WTC11 (cell line): Measurements from ENCODE around the gene CNFN. TPM values are rescaled to one million over a fixed set of nuclear protein-coding genes. Genes with fewer than 3 reads are reported as not detected.
A peak's percentile ranks its signal among the peaks of the same experiment; 100 is the strongest.

ENCODE experiments used
- AFF4 ChIP-seq: sonication (generic); formaldehyde crosslinking; IDR thresholded peaks from 2 replicates; pipeline ENCODE4 v1.8.1; 2023; ENCODE audit warnings: mild to moderate bottlenecking, missing genetic modification reagents, borderline replicate concordance
- ATF2 ChIP-seq: sonication (generic); formaldehyde crosslinking; IDR thresholded peaks from 2 replicates; pipeline ENCODE4 v1.8.1; 2022; ENCODE audit warnings: low read depth, missing genetic modification reagents, borderline replicate concordance
- ESRRA ChIP-seq: sonication (generic); formaldehyde crosslinking; IDR thresholded peaks from 2 replicates; pipeline ENCODE4 v1.8.1; 2022; ENCODE audit warnings: mild to moderate bottlenecking, missing genetic modification reagents, borderline replicate concordance
- ETV6 ChIP-seq: sonication (generic); formaldehyde crosslinking; IDR thresholded peaks from 2 replicates; pipeline ENCODE4 v1.8.1; 2022; ENCODE audit warnings: mild to moderate bottlenecking, missing genetic modification reagents
- FOXP1 ChIP-seq: sonication (generic); formaldehyde crosslinking; IDR thresholded peaks from 2 replicates; pipeline ENCODE4 v1.8.0; 2022; ENCODE audit warnings: missing genetic modification reagents, mild to moderate bottlenecking, moderate library complexity, borderline replicate concordance
- JAZF1 ChIP-seq: fragments of 250-450 bp; sonication (Bioruptor Pico); IDR thresholded peaks from 2 replicates; pipeline ENCODE4 v1.9.0; 2021; ENCODE audit warnings: moderate library complexity, mild to moderate bottlenecking, inconsistent platforms
- MXD4 ChIP-seq: fragments of 250-450 bp; sonication (Bioruptor Pico); IDR thresholded peaks from 2 replicates; pipeline ENCODE4 v1.8.0; 2021; ENCODE audit warnings: mild to moderate bottlenecking, moderate library complexity, borderline replicate concordance
- NFE2L1 ChIP-seq: sonication (generic); formaldehyde crosslinking; IDR thresholded peaks from 2 replicates; pipeline ENCODE4 v1.8.1; 2023; ENCODE audit warnings: missing genetic modification reagents
- NR1H2 ChIP-seq: sonication (generic); formaldehyde crosslinking; IDR thresholded peaks from 2 replicates; pipeline ENCODE4 v1.9.0; 2021; ENCODE audit warnings: mild to moderate bottlenecking, moderate library complexity, missing genetic modification reagents
- NR3C1 ChIP-seq: sonication (generic); formaldehyde crosslinking; conservative IDR thresholded peaks from 2 replicates; pipeline ENCODE4 v1.8.1; 2023; ENCODE audit warnings: low read depth, mild to moderate bottlenecking, missing genetic modification reagents
- PREB ChIP-seq: sonication (generic); formaldehyde crosslinking; IDR thresholded peaks from 2 replicates; pipeline ENCODE4 v1.8.1; 2022; ENCODE audit warnings: mild to moderate bottlenecking, missing genetic modification reagents, moderate library complexity, borderline replicate concordance
- RELA ChIP-seq: sonication (generic); formaldehyde crosslinking; IDR thresholded peaks from 2 replicates; pipeline ENCODE4 v1.8.1; 2022; ENCODE audit warnings: missing genetic modification reagents, mild to moderate bottlenecking, borderline replicate concordance
- SMAD4 ChIP-seq: sonication (generic); formaldehyde crosslinking; IDR thresholded peaks from 2 replicates; pipeline ENCODE4 v1.8.0; 2022; ENCODE audit warnings: mild to moderate bottlenecking, missing genetic modification reagents
- SOX15 ChIP-seq: fragments of 250-450 bp; sonication (Bioruptor Pico); IDR thresholded peaks from 2 replicates; pipeline ENCODE4 v1.9.0; 2021; ENCODE audit warnings: mild to moderate bottlenecking
- SP1 ChIP-seq: sonication (generic); formaldehyde crosslinking; conservative IDR thresholded peaks from 2 replicates; pipeline ENCODE4 v1.8.1; 2022; ENCODE audit warnings: missing genetic modification reagents
- TP53 ChIP-seq: sonication (generic); formaldehyde crosslinking; IDR thresholded peaks from 2 replicates; pipeline ENCODE4 v1.8.1; 2023; ENCODE audit warnings: mild to moderate bottlenecking, missing genetic modification reagents
- ZNF138 ChIP-seq: sonication (generic); formaldehyde crosslinking; conservative IDR thresholded peaks from 2 replicates; pipeline ENCODE4 v1.8.1; 2022; ENCODE audit warnings: mild to moderate bottlenecking, moderate library complexity, missing genetic modification reagents
- ZNF232 ChIP-seq: sonication (generic); formaldehyde crosslinking; IDR thresholded peaks from 2 replicates; pipeline ENCODE4 v1.8.0; 2022; ENCODE audit warnings: mild to moderate bottlenecking, missing genetic modification reagents
- ZNF281 ChIP-seq: sonication (generic); formaldehyde crosslinking; IDR thresholded peaks from 2 replicates; pipeline ENCODE4 v1.8.0; 2023; ENCODE audit warnings: mild to moderate bottlenecking, missing genetic modification reagents
- ZNF396 ChIP-seq: fragments of 250-450 bp; sonication (Bioruptor Pico); IDR thresholded peaks from 2 replicates; pipeline ENCODE4 v1.8.0; 2021; ENCODE audit warnings: mild to moderate bottlenecking, moderate library complexity, borderline replicate concordance
- ZNF416 ChIP-seq: fragments of 250-450 bp; sonication (Bioruptor Pico); IDR thresholded peaks from 2 replicates; pipeline ENCODE4 v1.9.0; 2021; ENCODE audit warnings: mild to moderate bottlenecking, inconsistent platforms
- ZNF671 ChIP-seq: fragments of 250-450 bp; sonication (Bioruptor Pico); IDR thresholded peaks from 2 replicates; pipeline ENCODE4 v1.8.0; 2021; ENCODE audit warnings: mild to moderate bottlenecking
- total RNA-seq: library from RNA; stranded (reverse); gene quantifications from 3 replicates; pipeline ENCODE4 v1.2.3, GENCODE V29; 2021
- TF ChIP-seq, protein P1 (sequence below): sonication (generic); formaldehyde crosslinking; IDR thresholded peaks from 2 replicates; pipeline ENCODE4 v1.8.1; 2023; ENCODE audit warnings: mild to moderate bottlenecking, missing genetic modification reagents
- TF ChIP-seq, protein P2 (sequence below): sonication (generic); formaldehyde crosslinking; IDR thresholded peaks from 2 replicates; pipeline ENCODE4 v1.8.1; 2023; ENCODE audit warnings: mild to moderate bottlenecking, moderate library complexity, missing genetic modification reagents
- TF ChIP-seq, protein P3 (sequence below): sonication (generic); formaldehyde crosslinking; IDR thresholded peaks from 2 replicates; pipeline ENCODE4 v1.8.1; 2023; ENCODE audit warnings: mild to moderate bottlenecking, missing genetic modification reagents, moderate library complexity
- TF ChIP-seq, protein P4 (sequence below): fragments of 250-450 bp; sonication (Bioruptor Pico); IDR thresholded peaks from 2 replicates; pipeline ENCODE4 v1.9.0; 2021; ENCODE audit warnings: mild to moderate bottlenecking

Gene CNFN
- total RNA-seq, 1 experiment from 2014 or later: 9.6 TPM

- TF ChIP-seq, protein P1, sequence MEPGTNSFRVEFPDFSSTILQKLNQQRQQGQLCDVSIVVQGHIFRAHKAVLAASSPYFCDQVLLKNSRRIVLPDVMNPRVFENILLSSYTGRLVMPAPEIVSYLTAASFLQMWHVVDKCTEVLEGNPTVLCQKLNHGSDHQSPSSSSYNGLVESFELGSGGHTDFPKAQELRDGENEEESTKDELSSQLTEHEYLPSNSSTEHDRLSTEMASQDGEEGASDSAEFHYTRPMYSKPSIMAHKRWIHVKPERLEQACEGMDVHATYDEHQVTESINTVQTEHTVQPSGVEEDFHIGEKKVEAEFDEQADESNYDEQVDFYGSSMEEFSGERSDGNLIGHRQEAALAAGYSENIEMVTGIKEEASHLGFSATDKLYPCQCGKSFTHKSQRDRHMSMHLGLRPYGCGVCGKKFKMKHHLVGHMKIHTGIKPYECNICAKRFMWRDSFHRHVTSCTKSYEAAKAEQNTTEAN (CRISPR knock-in tag): no peak
- TF ChIP-seq SP1 (CRISPR knock-in tag) (peak; percentile 75; the same call in 1 of the 2 replicates), NFE2L1 (CRISPR knock-in tag) (no peak), ETV6 (0 out of 2 replicates have a peak, but pooled peaks have one; percentile 21), ZNF396 (CRISPR knock-in tag) (no peak), ZNF281 (CRISPR knock-in tag) (no peak), ESRRA (CRISPR knock-in tag) (no peak), ZNF138 (no peak), NR1H2 (CRISPR knock-in tag) (no peak), SMAD4 (CRISPR knock-in tag) (no peak), TP53 (CRISPR knock-in tag) (peak; percentile 76; the same call in 1 of the 2 replicates), ZNF416 (no peak), ZNF671 (CRISPR knock-in tag) (no peak), ATF2 (CRISPR knock-in tag) (no peak), PREB (CRISPR knock-in tag) (no peak), FOXP1 (peak; percentile 61; the same call in 1 of the 2 replicates), ZNF232 (CRISPR knock-in tag) (peak; percentile 84; the same call in 1 of the 2 replicates), JAZF1 (CRISPR knock-in tag) (no peak), AFF4 (CRISPR knock-in tag) (no peak), SOX15 (CRISPR knock-in tag) (no peak), MXD4 (CRISPR knock-in tag) (no peak), NR3C1 (no peak), RELA (CRISPR knock-in tag) (no peak)
- TF ChIP-seq, protein P2, sequence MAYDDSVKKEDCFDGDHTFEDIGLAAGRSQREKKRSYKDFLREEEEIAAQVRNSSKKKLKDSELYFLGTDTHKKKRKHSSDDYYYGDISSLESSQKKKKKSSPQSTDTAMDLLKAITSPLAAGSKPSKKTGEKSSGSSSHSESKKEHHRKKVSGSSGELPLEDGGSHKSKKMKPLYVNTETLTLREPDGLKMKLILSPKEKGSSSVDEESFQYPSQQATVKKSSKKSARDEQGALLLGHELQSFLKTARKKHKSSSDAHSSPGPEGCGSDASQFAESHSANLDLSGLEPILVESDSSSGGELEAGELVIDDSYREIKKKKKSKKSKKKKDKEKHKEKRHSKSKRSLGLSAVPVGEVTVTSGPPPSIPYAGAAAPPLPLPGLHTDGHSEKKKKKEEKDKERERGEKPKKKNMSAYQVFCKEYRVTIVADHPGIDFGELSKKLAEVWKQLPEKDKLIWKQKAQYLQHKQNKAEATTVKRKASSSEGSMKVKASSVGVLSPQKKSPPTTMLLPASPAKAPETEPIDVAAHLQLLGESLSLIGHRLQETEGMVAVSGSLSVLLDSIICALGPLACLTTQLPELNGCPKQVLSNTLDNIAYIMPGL (CRISPR knock-in tag): peak; percentile 83
- TF ChIP-seq, protein P3, sequence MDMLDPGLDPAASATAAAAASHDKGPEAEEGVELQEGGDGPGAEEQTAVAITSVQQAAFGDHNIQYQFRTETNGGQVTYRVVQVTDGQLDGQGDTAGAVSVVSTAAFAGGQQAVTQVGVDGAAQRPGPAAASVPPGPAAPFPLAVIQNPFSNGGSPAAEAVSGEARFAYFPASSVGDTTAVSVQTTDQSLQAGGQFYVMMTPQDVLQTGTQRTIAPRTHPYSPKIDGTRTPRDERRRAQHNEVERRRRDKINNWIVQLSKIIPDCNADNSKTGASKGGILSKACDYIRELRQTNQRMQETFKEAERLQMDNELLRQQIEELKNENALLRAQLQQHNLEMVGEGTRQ: no peak
- TF ChIP-seq, protein P4, sequence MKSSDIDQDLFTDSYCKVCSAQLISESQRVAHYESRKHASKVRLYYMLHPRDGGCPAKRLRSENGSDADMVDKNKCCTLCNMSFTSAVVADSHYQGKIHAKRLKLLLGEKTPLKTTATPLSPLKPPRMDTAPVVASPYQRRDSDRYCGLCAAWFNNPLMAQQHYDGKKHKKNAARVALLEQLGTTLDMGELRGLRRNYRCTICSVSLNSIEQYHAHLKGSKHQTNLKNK: no peak
These were observed 3.0 kb downstream of the CNFN start (continued) for GRCh38 chr19:42386974-42387707.
